Activated CD4-positive, alpha-beta memory T cell treated with anti-CD3 and anti-CD28 coated beads, Interleukin-2, amount 10 ng/mL, durations not matched to agents 7 days and 5 days (primary cell): ENCODE data around the gene RNF41. TPM values are rescaled to one million over a fixed set of nuclear protein-coding genes. Genes with fewer than 3 reads are reported as not detected.

Experiments used
- CTCF ChIA-PET: fragments of 350-600 bp; sonication (Branson Sonifier 250); formaldehyde crosslinking; loops from one replicate; lab custom pipeline; 2021; ENCODE audit warnings: antibody characterized with exemption, inconsistent platforms; lab: Charles Lee
- POLR2A ChIA-PET: fragments of 350-600 bp; sonication (Branson Sonifier 250); formaldehyde crosslinking; loops from one replicate; lab custom pipeline; 2021; ENCODE audit warnings: antibody characterized with exemption; lab: Charles Lee
- DNase-seq: peaks from one replicate; pipeline ENCODE4 v3.0.0-alpha.2; 2020
- H3K27ac Mint-ChIP-seq: one replicate; pipeline ENCODE4 v1.8.0; 2021; ENCODE audit warnings: mild to moderate bottlenecking, mixed read lengths
- H3K27me3 Mint-ChIP-seq: one replicate; pipeline ENCODE4 v1.8.0; 2021; ENCODE audit warnings: mixed read lengths
- H3K36me3 Mint-ChIP-seq: one replicate; pipeline ENCODE4 v1.8.0; 2021; ENCODE audit warnings: low read depth, mixed read lengths
- H3K4me1 Mint-ChIP-seq: one replicate; pipeline ENCODE4 v1.8.0; 2021; ENCODE audit warnings: mixed read lengths
- H3K4me3 Mint-ChIP-seq: one replicate; pipeline ENCODE4 v1.8.0; 2021; ENCODE audit warnings: mild to moderate bottlenecking, mixed read lengths
- H3K9me3 Mint-ChIP-seq: one replicate; pipeline ENCODE4 v1.8.0; 2021; ENCODE audit warnings: mixed read lengths
- total RNA-seq, 2 experiments: library from RNA; stranded (reverse); gene quantifications; one replicate each; pipeline ENCODE4 v1.2.3, GENCODE V29; 2021

The RNF41 gene
- total RNA-seq, 2 experiments from 2014 or later: 33.8 to 35.2 TPM

- peak; percentile 85 for DNase-seq
- H3K4me1 Mint-ChIP-seq: peaks cover 53% of the 10 kb centered on the region
- H3K27me3 Mint-ChIP-seq: no peaks in the 10 kb centered on the region
- peak within 1 kb of the TSS; percentile 94 for H3K27ac Mint-ChIP-seq
- peak within 1 kb of the TSS; percentile 97 for H3K4me3 Mint-ChIP-seq
- POLR2A ChIA-PET: interaction anchor here (0.6 to 5.1 kb wide), 32 partner anchors 11 to 440 kb away, joined by 3 to 114 read pairs (median 6); partner anchors contain the start of genes ANKRD52, CNPY2, ESYT1 and MYL6
- H3K9me3 Mint-ChIP-seq: no peaks in the 10 kb centered on the region
- CTCF ChIA-PET: interaction anchor here (0.7 to 9.6 kb wide), 57 partner anchors 10 to 451 kb away, joined by 3 to 271 read pairs (median 5); partner anchors contain the start of genes ANKRD52, COQ10A, CS and ESYT1
- peaks cover 49% of the 10 kb centered on the region for H3K36me3 Mint-ChIP-seq
These were observed 32.4 kb downstream of the RNF41 start, which contains the start of gene SMARCC2 for GRCh38 chr12:56189099-56189917. Gene SMARCC2 (minus strand): TSS chr12:56189483. CDS start chr12:56189461, 22 bp downstream.

GRCh38 chr12:56188778-56189098, 33.0 kb downstream of the RNF41 start:
- H3K27ac Mint-ChIP-seq: peak overlapping the region; percentile 77
- ChIA-PET POLR2A (interaction anchor here (0.8 to 5.1 kb wide), 22 partner anchors 9 to 441 kb away, joined by 3 to 114 read pairs (median 8); partner anchors contain the start of genes ANKRD52, ESYT1, MYL6 and MYL6B), CTCF (interaction anchor here (0.9 to 9.6 kb wide), 29 partner anchors 10 to 450 kb away, joined by 3 to 271 read pairs (median 9); partner anchors contain the start of genes ANKRD52, COQ10A, ESYT1 and PA2G4)
- H3K9me3 Mint-ChIP-seq: no peaks in the 10 kb centered on the region
- H3K36me3 Mint-ChIP-seq: peaks cover 55% of the 10 kb centered on the region
- H3K27me3 Mint-ChIP-seq: no peaks in the 10 kb centered on the region
- peak overlapping the region; percentile 84 for H3K4me3 Mint-ChIP-seq
- peaks cover 53% of the 10 kb centered on the region for H3K4me1 Mint-ChIP-seq
- DNase-seq: no peak

- ChIA-PET CTCF (interaction anchor here (0.9 to 9.6 kb wide), 19 partner anchors 11 to 447 kb away, joined by 3 to 271 read pairs (median 9); partner anchors contain the start of genes ANKRD52, COQ10A, ESYT1 and MYL6), POLR2A (interaction anchor here (0.8 to 5.1 kb wide), 20 partner anchors 9 to 441 kb away, joined by 3 to 114 read pairs (median 10); partner anchors contain the start of genes ANKRD52, ESYT1, MYL6 and MYL6B)
- H3K36me3 Mint-ChIP-seq: peaks cover 54% of the 10 kb centered on the region
- DNase-seq: no peak
- H3K27ac Mint-ChIP-seq: peak overlapping the region; percentile 77
- H3K4me1 Mint-ChIP-seq: peaks cover 50% of the 10 kb centered on the region
- peak overlapping the region; percentile 84 for H3K4me3 Mint-ChIP-seq
- no peaks in the 10 kb centered on the region for H3K27me3 Mint-ChIP-seq
- H3K9me3 Mint-ChIP-seq: no peaks in the 10 kb centered on the region
These were observed 33.5 kb downstream of the RNF41 start for GRCh38 chr12:56188131-56188777.

GRCh38 chr12:56186957-56187356, 34.8 kb downstream of the RNF41 start:
- no peaks in the 10 kb centered on the region for H3K9me3 Mint-ChIP-seq
- peaks cover 41% of the 10 kb centered on the region for H3K4me1 Mint-ChIP-seq
- no peak for DNase-seq
- peaks cover 53% of the 10 kb centered on the region for H3K36me3 Mint-ChIP-seq
- POLR2A ChIA-PET: interaction anchor here (3.0 to 5.1 kb wide), 6 partner anchors 16 to 69 kb away, joined by 11 to 114 read pairs (median 48); partner anchors contain the start of genes ESYT1, MYL6, MYL6B and RPL41
- H3K27me3 Mint-ChIP-seq: no peaks in the 10 kb centered on the region
- CTCF ChIA-PET: interaction anchor here (0.6 to 9.6 kb wide), 4 partner anchors 19 to 63 kb away, joined by 5 to 271 read pairs (median 33); partner anchors contain the start of genes ESYT1, RPL41 and ZC3H10
- H3K27ac Mint-ChIP-seq: no peak overlapping the region
- H3K4me3 Mint-ChIP-seq: no peak overlapping the region

GRCh38 chr12:56178347-56178746, 43.4 kb downstream of the RNF41 start:
- Mint-ChIP-seq H3K27ac (no peak overlapping the region), H3K27me3 (no peaks in the 10 kb centered on the region), H3K4me3 (no peak overlapping the region), H3K36me3 (peaks cover 67% of the 10 kb centered on the region), H3K9me3 (no peaks in the 10 kb centered on the region), H3K4me1 (peaks cover 1% of the 10 kb centered on the region)
- no peak for DNase-seq
- ChIA-PET POLR2A (interaction anchor here (1.4 to 2.6 kb wide), 2 partner anchors 10 to 16 kb away, joined by 4 to 7 read pairs; no protein-coding TSS in a partner anchor), CTCF (no interaction called here)

GRCh38 chr12:56172839-56173238, 48.9 kb downstream of the RNF41 start:
- Mint-ChIP-seq H3K4me3 (no peak overlapping the region), H3K36me3 (peaks cover 77% of the 10 kb centered on the region), H3K9me3 (no peaks in the 10 kb centered on the region), H3K4me1 (peaks cover 7% of the 10 kb centered on the region), H3K27ac (peak overlapping the region; percentile 26), H3K27me3 (no peaks in the 10 kb centered on the region)
- ChIA-PET CTCF (no interaction called here), POLR2A (interaction anchor here (0.8 to 5.1 kb wide), 6 partner anchors 9 to 99 kb away, joined by 3 to 25 read pairs (median 6); partner anchors contain the start of genes MYL6 and SMARCC2)
- no peak for DNase-seq

GRCh38 chr12:56169229-56169759, 52.4 kb downstream of the RNF41 start:
- DNase-seq: no peak
- H3K4me1 Mint-ChIP-seq: peaks cover 8% of the 10 kb centered on the region
- peaks cover 77% of the 10 kb centered on the region for H3K36me3 Mint-ChIP-seq
- POLR2A ChIA-PET: interaction anchor here (1.2 to 5.1 kb wide), 4 partner anchors 8 to 19 kb away, joined by 3 to 25 read pairs (median 11); partner anchors contain the start of gene SMARCC2
- CTCF ChIA-PET: interaction anchor here (0.8 to 0.9 kb wide), 2 partner anchors 12 to 20 kb away, joined by 3 read pairs; partner anchors contain the start of gene SMARCC2
- H3K9me3 Mint-ChIP-seq: no peaks in the 10 kb centered on the region
- no peak overlapping the region for H3K27ac Mint-ChIP-seq
- no peak overlapping the region for H3K4me3 Mint-ChIP-seq
- H3K27me3 Mint-ChIP-seq: no peaks in the 10 kb centered on the region

- no peaks in the 10 kb centered on the region for H3K27me3 Mint-ChIP-seq
- no peak for DNase-seq
- CTCF ChIA-PET: interaction anchor here (1.0 to 1.6 kb wide), 2 partner anchors 24 to 40 kb away, joined by 3 to 10 read pairs; partner anchors contain the start of gene SMARCC2
- H3K36me3 Mint-ChIP-seq: peaks cover 76% of the 10 kb centered on the region
- no peak overlapping the region for H3K27ac Mint-ChIP-seq
- no peaks in the 10 kb centered on the region for H3K9me3 Mint-ChIP-seq
- no peak overlapping the region for H3K4me3 Mint-ChIP-seq
- H3K4me1 Mint-ChIP-seq: peaks cover 35% of the 10 kb centered on the region
- POLR2A ChIA-PET: interaction anchor here (1.1 to 9.2 kb wide), 7 partner anchors 14 to 47 kb away, joined by 3 to 178 read pairs (median 4); partner anchors contain the start of genes ESYT1, MYL6B, SMARCC2 and ZC3H10
These were observed 56.4 kb downstream of the RNF41 start for GRCh38 chr12:56165369-56165768.

GRCh38 chr12:56164345-56164729, 57.4 kb downstream of the RNF41 start:
- H3K27ac Mint-ChIP-seq: no peak overlapping the region
- DNase-seq: no peak
- peaks cover 76% of the 10 kb centered on the region for H3K36me3 Mint-ChIP-seq
- no peaks in the 10 kb centered on the region for H3K27me3 Mint-ChIP-seq
- H3K4me3 Mint-ChIP-seq: no peak overlapping the region
- POLR2A ChIA-PET: interaction anchor here (1.0 to 9.2 kb wide), 6 partner anchors 8 to 44 kb away, joined by 3 to 178 read pairs (median 48); partner anchors contain the start of genes ESYT1, MYL6B and SMARCC2
- CTCF ChIA-PET: interaction anchor here (0.5 to 7.2 kb wide), 4 partner anchors 11 to 100 kb away, joined by 3 to 86 read pairs (median 20); partner anchors contain the start of genes ESYT1 and SMARCC2
- H3K4me1 Mint-ChIP-seq: peaks cover 39% of the 10 kb centered on the region
- no peaks in the 10 kb centered on the region for H3K9me3 Mint-ChIP-seq

- Mint-ChIP-seq H3K4me3 (no peak overlapping the region), H3K4me1 (peaks cover 39% of the 10 kb centered on the region), H3K27ac (peak overlapping the region; percentile 40), H3K36me3 (peaks cover 77% of the 10 kb centered on the region), H3K27me3 (no peaks in the 10 kb centered on the region), H3K9me3 (no peaks in the 10 kb centered on the region)
- ChIA-PET POLR2A (interaction anchor here (1.0 to 9.2 kb wide), 11 partner anchors 9 to 472 kb away, joined by 3 to 178 read pairs (median 9); partner anchors contain the start of genes ESYT1, MYL6B, PA2G4 and SMARCC2), CTCF (interaction anchor here (0.5 to 7.2 kb wide), 6 partner anchors 11 to 101 kb away, joined by 3 to 86 read pairs (median 4); partner anchors contain the start of genes ESYT1, SMARCC2 and ZC3H10)
- DNase-seq: no peak
These were observed 58.0 kb downstream of the RNF41 start for GRCh38 chr12:56163533-56164344.
